RWPE2 (cell line): ENCODE measurements around the gene KDM3A.

Experiments
- ATAC-seq: fragments of 200-7000 bp; cut with Tn5 transposase; 3 replicates; pipeline ENCODE4 v1.9.1; 2021; ENCODE audit warnings: low read depth
- DNase-seq: peaks from one replicate; pipeline ENCODE4 v3.0.0-alpha.2; 2020; ENCODE audit warnings: low spot score
- H3K27ac ChIP-seq: fragments of 450-650 bp; 2 replicates; pipeline ENCODE4 v1.5.1; 2017; ENCODE audit warnings: mild to moderate bottlenecking; ENCODE audit not compliant: poor library complexity, severe bottlenecking
- H3K27me3 ChIP-seq: fragments of 250-450 bp; sonication (Bioruptor Pico); 2 replicates; pipeline ENCODE4 v1.5.1; 2021; ENCODE audit warnings: mild to moderate bottlenecking, moderate library complexity; ENCODE audit not compliant: insufficient read depth, poor library complexity, severe bottlenecking
- H3K36me3 ChIP-seq: fragments of 250-450 bp; sonication (Bioruptor Pico); 2 replicates; pipeline ENCODE4 v1.5.1; 2020; ENCODE audit warnings: low read depth, mild to moderate bottlenecking, moderate library complexity
- H3K4me1 ChIP-seq: fragments of 250-450 bp; sonication (Bioruptor Pico); 2 replicates; pipeline ENCODE4 v1.5.1; 2021; ENCODE audit warnings: mild to moderate bottlenecking, moderate library complexity; ENCODE audit not compliant: insufficient read depth, poor library complexity, severe bottlenecking
- H3K4me3 ChIP-seq: fragments of 250-450 bp; sonication (Bioruptor Pico); 2 replicates; pipeline ENCODE4 v1.5.1; 2021; ENCODE audit warnings: mild to moderate bottlenecking, moderate library complexity; ENCODE audit not compliant: severe bottlenecking
- H3K9me3 ChIP-seq: fragments of 250-450 bp; sonication (Bioruptor Pico); 2 replicates; pipeline ENCODE4 v1.5.1; 2021; ENCODE audit warnings: mild to moderate bottlenecking, moderate library complexity; ENCODE audit not compliant: severe bottlenecking
- TF ChIP-seq, protein P1 (sequence below): fragments of 450-650 bp; IDR thresholded peaks from one replicate; pipeline ENCODE4 v1.5.1; 2017; ENCODE audit warnings: mild to moderate bottlenecking, moderate library complexity; ENCODE audit not compliant: poor library complexity, severe bottlenecking

KDM3A gene

DNA sequence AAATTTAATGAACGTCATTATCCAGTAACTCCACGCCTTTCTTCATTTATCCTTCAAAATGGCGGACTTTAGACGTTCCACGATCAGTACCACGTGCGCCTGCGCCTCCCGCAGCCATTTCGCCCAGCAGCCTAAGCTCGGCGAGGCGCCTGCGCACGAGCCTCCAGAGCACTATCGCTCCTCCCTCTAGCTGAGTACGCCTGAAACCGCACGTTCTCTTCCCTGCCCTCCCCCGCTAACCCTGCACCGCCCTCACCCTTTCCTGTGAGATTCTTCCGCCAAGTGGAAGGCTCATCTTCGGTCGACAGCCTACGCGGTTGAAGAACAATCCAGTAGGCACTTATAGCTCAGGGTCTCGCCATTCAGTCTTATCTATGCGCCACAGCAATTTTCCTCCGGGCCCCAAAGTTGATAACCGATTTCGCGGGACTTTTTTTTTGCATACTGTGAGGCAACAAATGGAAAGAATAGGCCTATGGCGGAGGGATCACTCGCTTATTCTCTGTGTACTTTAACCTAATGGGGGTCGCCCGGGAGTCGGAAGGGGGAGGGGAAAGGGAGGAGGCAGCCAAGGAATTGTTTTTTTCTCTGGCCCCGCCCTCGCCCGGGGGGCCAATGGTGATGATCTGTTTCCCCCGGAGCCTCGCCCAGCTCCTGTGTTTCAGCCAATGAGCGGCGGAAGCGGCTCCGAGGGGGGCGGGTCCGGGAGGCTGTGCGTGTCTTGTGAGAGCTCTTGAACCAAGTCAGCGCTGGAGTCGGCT is at the start of gene KDM3A:
Gene KDM3A (plus strand): TSS at position 741 of the 761 bp plus-strand sequence. CDS start 677 bp downstream, outside the sequence.
- H3K27me3 ChIP-seq: no peaks in the 10 kb centered on the region
- peaks cover 23% of the 10 kb centered on the region for H3K36me3 ChIP-seq
- TF ChIP-seq, protein P1, sequence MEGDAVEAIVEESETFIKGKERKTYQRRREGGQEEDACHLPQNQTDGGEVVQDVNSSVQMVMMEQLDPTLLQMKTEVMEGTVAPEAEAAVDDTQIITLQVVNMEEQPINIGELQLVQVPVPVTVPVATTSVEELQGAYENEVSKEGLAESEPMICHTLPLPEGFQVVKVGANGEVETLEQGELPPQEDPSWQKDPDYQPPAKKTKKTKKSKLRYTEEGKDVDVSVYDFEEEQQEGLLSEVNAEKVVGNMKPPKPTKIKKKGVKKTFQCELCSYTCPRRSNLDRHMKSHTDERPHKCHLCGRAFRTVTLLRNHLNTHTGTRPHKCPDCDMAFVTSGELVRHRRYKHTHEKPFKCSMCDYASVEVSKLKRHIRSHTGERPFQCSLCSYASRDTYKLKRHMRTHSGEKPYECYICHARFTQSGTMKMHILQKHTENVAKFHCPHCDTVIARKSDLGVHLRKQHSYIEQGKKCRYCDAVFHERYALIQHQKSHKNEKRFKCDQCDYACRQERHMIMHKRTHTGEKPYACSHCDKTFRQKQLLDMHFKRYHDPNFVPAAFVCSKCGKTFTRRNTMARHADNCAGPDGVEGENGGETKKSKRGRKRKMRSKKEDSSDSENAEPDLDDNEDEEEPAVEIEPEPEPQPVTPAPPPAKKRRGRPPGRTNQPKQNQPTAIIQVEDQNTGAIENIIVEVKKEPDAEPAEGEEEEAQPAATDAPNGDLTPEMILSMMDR: no peak
- peak within 1 kb of the TSS; percentile 82 for H3K27ac ChIP-seq
- ATAC-seq (peak; percentile 82), DNase-seq (peak; percentile 98)
- H3K4me1 ChIP-seq: peaks cover 12% of the 10 kb centered on the region
- H3K9me3 ChIP-seq: peaks cover 13% of the 10 kb centered on the region
- peak within 1 kb of the TSS; percentile 73 for H3K4me3 ChIP-seq

GRCh38 chr2:86392873-86393518 is 48.2 kb upstream of the KDM3A start:
- Histone ChIP-seq H3K4me3 (no peak overlapping the region), H3K27me3 (no peaks in the 10 kb centered on the region), H3K36me3 (no peaks in the 10 kb centered on the region), H3K4me1 (peaks cover 3% of the 10 kb centered on the region), H3K9me3 (no peaks in the 10 kb centered on the region), H3K27ac (no peak overlapping the region)
- TF ChIP-seq, protein P1: no peak
- no peak for DNase-seq
- ATAC-seq: no peak

GRCh38 chr2:86393521-86394491 is 47.4 kb upstream of the KDM3A start:
- Histone ChIP-seq H3K4me3 (no peak overlapping the region), H3K9me3 (no peaks in the 10 kb centered on the region), H3K27me3 (no peaks in the 10 kb centered on the region), H3K4me1 (peaks cover 3% of the 10 kb centered on the region), H3K36me3 (no peaks in the 10 kb centered on the region), H3K27ac (no peak overlapping the region)
- ATAC-seq (peak; percentile 95), DNase-seq (no peak)
- TF ChIP-seq, protein P1: no peak

- DNase-seq (no peak), ATAC-seq (peak; percentile 61; the same call in 2 of the 3 replicates)
- Histone ChIP-seq H3K27ac (no peak overlapping the region), H3K27me3 (no peaks in the 10 kb centered on the region), H3K36me3 (no peaks in the 10 kb centered on the region), H3K4me1 (peaks cover 3% of the 10 kb centered on the region), H3K4me3 (no peak overlapping the region), H3K9me3 (no peaks in the 10 kb centered on the region)
- TF ChIP-seq, protein P1: peak; percentile 58
These were observed 44.8 kb upstream of the KDM3A start for GRCh38 chr2:86396291-86396785.
